GM15510 (cell line): ENCODE measurements around the gene MPG.
A peak's percentile ranks its signal among the peaks of the same experiment; 100 is the strongest.

Source experiments
- POLR2A ChIP-seq: IDR thresholded peaks from 3 replicates; pipeline ENCODE4 v1.6.1; 2011; ENCODE audit warnings: borderline replicate concordance; ENCODE audit not compliant: insufficient read length; ENCODE audit errors: extremely low read depth

MPG gene

GRCh38 chr16:77807-78443, at the start of gene MPG:
Gene MPG, plus strand, starts transcription at chr16:78225. Its CDS starts 85 bp downstream, at chr16:78310.
- TF ChIP-seq POLR2A = peak; percentile 92

GRCh38 chr16:33877-34647, 44.0 kb upstream of the MPG start:
- TF ChIP-seq POLR2A = no peak

GRCh38 chr16:34648-34987, 43.4 kb upstream of the MPG start:
- TF ChIP-seq POLR2A = no peak

GRCh38 chr16:35011-35677, 42.9 kb upstream of the MPG start:
- TF ChIP-seq POLR2A = no peak

- TF ChIP-seq POLR2A = no peak
Measured at GRCh38 chr16:35678-36305, 42.2 kb upstream of the MPG start.

GRCh38 chr16:36336-36984, 41.6 kb upstream of the MPG start:
- no peak for TF ChIP-seq POLR2A

GRCh38 chr16:37511-37910, 40.5 kb upstream of the MPG start:
- TF ChIP-seq POLR2A = no peak

- peak; percentile 32 for TF ChIP-seq POLR2A
Measured at GRCh38 chr16:38941-39892, 38.8 kb upstream of the MPG start.

- TF ChIP-seq POLR2A = no peak
Measured at GRCh38 chr16:41439-42068, 36.5 kb upstream of the MPG start.

- no peak for TF ChIP-seq POLR2A
Measured at GRCh38 chr16:42069-42457, 36.0 kb upstream of the MPG start.

GRCh38 chr16:42691-43090, 35.3 kb upstream of the MPG start:
- TF ChIP-seq POLR2A = no peak

- no peak for TF ChIP-seq POLR2A
Measured at GRCh38 chr16:43294-43693, 34.7 kb upstream of the MPG start.

GRCh38 chr16:44655-45054, 33.4 kb upstream of the MPG start:
- TF ChIP-seq POLR2A = no peak
